Measurements from ENCODE around the gene ZBTB20.
A peak's percentile ranks its signal among the peaks of the same experiment; 100 is the strongest.

ZBTB20 gene

DNA sequence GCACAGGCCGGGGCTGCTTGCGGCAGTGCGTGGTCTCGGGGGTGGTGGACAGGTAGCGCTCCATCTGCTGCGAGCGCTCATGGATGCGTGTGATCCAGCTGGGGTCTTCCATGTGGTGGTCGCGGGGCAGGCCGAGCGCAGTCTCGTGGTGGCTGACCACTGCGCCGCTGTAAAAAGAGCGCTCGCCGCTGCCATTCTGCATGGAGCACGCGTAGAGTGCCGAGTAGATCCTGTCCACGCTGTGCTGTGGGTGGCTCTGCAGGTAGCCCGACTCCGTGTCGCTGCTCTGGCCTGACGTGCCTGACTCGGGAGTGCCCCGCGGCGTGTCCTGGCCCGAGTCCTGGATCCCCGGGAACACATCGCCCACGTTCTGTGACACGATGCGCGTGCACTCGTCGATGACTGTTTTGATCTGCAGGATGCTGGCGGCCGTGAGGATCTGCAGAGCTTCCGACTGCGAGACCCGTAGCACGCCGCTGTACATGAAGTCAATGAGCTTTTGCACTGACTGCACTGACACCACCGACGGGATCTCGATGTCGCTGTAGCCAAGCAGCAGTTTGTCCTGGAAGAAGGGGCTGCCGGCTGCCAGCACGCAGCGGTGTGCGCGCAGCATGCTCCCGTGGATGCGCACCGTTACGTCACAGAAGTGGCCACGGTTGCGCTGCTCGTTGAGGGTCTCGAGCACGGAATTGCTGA, 795.8 kb downstream of the ZBTB20 start:
- DNase-seq: no peak

DNA sequence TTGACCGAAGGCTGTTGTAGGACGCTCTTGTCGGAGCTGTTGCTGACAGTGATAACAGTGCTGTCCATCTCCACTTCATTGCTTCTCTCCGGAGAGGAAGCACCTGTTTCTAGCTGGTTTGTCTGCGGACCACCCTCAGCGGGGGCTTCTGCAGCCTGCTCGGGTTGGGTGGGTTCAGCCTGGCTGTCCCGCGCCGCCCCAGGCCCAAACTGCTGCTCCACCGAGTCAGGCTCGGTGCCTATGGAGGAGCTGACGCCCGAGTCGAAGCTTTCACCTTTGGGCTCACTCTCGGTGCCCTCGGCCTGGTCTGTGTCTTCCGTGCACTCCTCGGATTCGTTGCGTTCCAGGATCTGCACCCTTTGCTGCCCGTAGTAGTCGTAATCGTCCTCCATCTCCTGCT, 796.4 kb downstream of the ZBTB20 start:
- DNase-seq: no peak

GRCh38 chr3:114350271-114350670, 796.8 kb downstream of the ZBTB20 start:
- no peak for DNase-seq

DNA sequence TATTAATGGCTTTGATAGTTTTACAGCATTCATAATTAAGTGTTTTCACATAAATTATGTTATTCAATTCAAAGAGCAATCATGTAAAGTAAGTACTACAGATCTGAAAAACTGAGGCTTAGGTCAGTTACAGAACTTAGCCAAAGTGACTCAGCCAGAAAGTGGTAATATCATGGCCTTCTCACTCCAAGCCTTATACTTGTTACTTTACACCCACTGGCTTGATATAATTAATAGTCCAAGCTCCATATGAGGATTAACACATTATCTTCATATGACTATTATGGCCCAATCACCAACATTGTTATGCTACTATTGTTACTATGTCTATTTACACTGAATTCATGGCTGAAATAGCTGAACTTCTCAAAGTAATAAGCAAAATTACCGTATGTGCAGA, 802.6 kb downstream of the ZBTB20 start:
- no peak for DNase-seq

DNA sequence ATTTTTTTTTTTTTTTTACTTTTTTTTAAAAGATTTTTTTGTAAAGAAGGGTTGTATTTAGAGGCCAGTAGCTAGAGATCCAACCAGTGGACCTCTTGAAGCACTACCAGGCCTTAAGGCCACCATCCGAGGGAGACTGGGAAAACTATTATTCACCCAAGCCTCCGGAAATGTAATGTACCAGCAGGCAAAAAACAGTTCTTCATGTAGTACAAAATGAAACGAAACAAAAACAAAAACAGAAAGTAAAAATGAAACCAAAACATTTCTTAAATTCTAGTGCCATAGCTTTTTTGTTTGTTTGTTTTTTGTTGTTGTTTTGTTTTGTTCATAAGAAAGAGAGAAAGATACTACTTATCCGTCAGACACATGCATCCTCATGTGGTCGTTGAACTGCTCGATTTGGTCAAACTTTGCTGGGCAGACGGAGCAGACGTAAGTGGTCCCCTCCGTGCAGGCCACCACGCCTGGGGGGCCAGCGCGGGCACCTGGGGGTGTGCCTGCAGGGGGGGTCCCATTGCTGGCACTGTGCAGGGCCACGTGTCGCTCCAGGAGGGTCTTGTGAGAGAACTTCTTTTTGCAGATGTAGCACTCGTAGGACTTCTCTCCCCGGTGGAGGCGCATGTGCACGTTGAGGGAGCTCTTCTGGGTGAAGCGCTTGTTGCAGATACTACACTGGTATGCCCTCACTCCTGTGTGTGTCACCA, 808.3 kb downstream of the ZBTB20 start:
- DNase-seq: no peak

DNA sequence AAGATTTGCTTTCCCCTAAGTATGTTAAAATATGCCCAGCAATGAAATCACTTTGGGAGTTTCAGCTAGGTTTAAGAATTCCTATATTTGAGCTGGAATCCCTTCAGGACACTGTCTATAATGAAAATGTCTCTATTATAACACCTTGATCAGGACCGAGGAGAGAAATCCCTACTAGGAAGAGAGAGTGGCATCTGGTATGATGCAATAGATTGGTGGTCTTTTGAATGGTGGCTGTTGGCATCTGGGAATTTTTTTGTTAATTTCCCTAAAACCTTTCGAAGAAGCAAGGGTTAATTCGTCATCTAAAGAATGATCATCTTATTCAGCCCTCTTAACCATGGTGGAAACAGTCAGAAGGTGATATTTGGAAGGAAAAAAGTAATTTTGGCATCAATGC, 810.2 kb downstream of the ZBTB20 start:
- DNase-seq: no peak

DNA sequence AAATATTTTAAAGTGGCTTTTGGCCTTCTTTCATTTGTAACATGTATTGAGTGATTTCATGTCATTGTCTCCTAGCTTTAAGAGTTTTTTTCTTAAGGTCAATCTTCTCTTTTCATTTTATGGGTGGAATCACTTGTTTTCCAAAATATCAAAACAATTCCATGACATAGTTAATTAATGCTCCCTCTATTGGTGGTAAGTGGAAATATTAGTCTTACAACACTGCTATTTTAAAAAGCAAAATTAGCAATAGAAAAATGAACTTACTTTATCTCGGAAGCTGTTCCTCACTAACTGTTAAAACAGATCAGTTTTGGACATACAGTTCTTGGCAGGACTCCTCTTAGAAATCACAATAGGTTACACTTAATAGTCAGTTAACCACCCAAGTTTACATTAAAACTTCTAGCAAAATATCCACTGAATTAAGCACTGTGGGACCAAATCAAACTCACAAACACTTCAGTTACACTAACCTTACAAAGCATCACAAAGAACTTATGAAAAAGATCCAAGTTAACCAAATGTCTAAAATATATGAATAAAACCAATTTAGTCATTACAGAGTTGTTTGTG, 810.9 kb downstream of the ZBTB20 start:
- peak; percentile 33 for DNase-seq

DNA sequence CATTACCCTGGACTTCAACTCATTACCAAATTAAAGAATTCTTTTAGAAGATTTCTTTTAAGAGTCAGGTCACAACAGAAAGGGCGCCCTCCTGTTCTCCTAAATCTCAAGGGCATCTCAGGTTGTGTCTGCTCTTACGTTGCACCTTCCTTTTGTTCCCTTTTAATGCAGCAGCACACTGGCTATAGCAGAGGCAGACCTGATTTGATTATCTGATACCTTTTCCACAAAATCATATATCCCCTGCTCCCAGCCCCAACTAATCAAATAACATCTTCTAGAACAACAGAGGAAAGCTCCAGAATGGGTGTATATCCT, 813.2 kb downstream of the ZBTB20 start:
- DNase-seq: no peak

DNA sequence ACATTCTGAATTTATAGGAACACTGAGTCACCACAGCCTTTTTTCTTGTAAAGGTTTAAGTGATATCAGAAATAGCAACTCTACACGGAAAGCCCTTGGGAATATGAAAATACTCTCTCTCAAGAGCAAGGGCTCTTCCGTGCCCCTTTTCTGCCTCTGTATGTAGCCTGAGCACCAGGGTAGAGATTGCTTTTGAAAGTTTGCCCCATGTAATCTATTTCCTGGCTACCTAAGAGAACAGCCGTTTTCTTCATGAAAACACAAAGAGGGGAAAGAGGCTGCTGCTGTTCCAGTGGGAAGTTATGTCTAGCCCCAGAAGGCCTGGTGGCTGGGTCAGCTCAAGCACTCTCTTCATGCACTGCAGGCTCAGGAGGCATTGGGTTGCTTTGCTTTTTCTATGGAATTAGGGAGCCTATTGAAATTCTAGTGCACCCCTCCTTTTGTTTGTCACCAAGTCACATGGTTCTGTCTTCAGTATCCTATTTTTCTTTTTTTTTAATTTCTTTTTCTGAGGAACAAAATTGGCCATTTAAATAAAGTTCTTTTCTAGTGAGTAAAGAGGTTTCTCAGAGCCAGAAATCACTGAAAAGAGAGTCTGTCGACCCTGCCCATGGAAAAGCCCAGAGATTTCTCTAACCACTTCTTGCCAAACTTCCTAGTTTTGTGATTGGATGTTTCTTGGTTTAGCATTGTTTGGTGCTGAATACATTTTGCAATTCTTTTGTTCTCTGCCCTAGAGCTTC, 813.7 kb downstream of the ZBTB20 start:
- DNase-seq: no peak

DNA sequence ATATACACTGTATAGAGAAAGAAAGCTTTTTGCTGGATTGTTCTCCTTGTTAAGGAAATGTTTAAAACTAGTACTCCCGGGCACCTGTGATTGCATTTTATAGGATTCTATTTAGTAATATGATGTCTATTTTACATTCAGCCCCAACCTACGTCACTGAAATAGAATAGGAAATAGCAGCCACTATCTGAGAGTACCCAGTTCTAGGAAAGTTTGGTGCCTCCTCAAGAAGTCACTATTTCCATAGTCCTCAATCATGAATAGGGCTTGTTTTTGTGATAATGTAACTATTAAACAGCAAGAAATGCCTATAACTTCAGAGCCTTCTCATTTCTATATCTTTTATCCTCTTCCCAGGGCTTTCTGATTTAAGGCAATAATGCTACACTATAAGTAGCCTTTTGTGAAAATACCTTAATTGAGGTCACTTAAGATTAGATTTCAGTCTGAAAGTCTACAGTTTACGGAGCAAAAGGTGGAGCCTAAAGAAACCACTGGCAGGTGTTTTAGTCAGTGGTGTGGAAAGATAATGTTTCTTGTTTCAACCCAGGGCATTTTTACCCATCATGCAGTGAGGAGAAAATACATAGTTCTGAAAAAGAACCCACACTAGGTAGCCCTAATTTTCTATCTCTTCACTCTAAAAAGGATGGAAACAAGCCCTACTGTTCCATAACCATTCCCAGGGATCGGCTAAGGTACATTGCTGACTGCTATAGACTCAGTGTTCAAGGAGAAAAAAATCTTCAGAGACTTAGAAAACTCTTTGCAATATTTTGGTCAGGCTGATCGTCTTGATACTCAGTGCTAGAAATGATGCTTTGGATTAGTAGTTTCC, 814.5 kb downstream of the ZBTB20 start:
- no peak for DNase-seq

- no peak for DNase-seq
These were observed 815.4 kb downstream of the ZBTB20 start for GRCh38 chr3:114331710-114332109.

DNA sequence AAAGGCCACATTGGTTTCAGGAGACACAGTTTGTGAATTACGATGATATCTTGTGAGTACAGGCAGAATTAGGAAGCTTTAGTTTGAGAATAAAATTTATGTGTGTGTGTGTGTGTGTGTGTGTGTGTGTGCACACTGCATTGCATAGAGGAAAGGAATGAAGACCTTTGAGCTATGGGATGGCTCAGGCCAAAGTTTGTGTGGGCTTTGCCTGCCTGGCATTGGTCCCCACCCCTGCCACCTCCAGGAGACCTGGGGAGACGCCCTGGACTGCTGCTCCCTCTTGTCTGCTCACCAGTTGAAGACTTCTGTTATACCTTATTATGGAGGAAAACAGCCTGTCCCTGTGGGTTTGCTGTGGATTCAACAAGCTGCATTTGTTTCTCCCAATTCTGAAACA, 816.1 kb downstream of the ZBTB20 start:
- DNase-seq: no peak

DNA sequence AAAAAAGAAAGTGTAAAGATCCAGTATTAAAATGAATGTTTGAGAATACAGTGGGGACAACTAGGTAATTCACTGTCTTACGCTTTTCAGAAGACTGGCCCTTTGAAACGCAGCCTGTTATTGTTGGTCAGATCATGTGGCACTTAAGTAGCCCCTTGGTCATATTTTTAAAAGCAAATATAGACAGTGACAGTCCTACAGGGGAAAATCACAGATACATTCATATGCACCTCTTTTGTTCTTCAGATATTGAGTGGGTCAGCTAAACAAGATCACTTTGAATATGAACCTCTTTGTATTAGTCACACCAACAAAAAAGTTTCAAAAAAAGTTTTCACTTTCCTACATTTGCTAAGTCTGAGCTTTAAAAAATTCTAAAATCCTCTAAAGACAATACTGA, 817.3 kb downstream of the ZBTB20 start:
- DNase-seq: no peak

DNA sequence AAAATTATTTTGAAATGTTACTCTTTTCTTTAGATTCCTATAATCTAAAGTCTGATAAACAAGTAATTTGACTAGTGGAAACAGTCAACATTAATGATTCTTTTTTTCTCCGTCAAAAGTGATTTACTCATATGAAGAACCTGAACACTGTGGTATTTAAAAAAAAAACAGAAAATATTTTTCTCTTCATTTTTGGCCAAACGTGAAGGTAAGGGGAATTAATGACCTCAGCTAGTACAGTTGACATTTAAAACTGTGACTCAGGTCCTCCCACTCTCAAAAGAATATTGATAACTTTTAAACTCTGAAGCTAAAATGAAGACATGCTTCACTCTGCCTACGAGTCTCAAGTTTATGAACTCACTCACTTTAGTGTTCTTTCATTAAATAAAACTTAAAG, 818.7 kb downstream of the ZBTB20 start:
- no peak for DNase-seq

GRCh38 chr3:114327665-114328064, 819.4 kb downstream of the ZBTB20 start:
- DNase-seq: no peak

DNA sequence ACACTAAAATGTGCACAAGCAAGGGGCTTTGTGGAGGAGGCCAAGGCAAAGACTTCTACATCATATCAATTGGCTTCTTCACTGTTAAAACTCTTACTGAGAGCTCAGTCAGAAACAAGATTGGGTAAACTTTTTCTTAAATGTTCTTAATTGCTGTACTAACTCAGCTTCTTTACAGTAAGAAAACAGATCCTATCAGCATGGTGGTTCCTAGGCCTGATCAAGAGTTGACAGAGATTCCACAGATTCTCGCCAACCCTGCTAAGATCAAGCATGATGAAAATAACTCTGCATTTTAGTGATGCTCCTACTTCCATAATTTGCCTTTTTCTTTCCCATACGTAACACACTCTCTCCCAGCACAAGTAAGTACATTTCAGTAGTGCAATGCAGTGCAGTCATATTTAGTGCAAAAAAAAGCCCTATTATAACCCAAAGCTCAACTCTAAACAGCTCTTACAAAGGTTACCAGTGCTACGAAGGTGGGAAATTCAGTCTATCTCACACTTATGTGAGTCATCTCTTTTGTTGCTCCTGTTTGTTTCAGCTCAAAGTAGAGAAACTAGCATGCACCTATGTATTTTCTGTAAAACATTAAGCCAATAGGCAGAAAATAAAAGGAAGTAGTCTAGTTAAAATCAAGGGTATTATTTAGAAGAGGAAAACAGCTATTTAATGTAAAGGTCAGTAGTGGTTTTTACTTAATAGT, 823.4 kb downstream of the ZBTB20 start:
- no peak for DNase-seq

- no peak for DNase-seq
These were observed 826.8 kb downstream of the ZBTB20 start for GRCh38 chr3:114320246-114320645.

DNA sequence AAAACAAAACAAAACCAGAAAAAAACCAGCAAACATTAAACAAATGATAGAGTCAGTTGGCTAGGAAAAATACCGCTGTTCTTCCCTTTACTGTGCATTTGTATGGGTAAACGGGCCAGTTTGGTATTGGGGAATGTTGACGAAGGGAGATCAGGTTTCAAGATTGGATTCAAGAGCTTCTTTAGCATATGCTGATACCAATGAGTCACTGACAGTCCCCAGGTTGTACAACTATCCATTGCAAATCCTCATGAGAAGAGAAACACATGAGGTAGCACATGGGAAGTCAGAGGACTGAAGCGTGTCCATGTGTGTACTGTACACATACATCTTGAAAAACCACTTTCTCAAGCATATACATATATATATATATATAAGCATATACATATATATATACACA, 827.6 kb downstream of the ZBTB20 start:
- peak; percentile 80 for DNase-seq

GRCh38 chr3:114318295-114318694, 828.8 kb downstream of the ZBTB20 start:
- DNase-seq: no peak

GRCh38 chr3:114314282-114314681, 832.8 kb downstream of the ZBTB20 start:
- no peak for DNase-seq

GRCh38 chr3:114313426-114313825, 833.7 kb downstream of the ZBTB20 start:
- no peak for DNase-seq

DNA sequence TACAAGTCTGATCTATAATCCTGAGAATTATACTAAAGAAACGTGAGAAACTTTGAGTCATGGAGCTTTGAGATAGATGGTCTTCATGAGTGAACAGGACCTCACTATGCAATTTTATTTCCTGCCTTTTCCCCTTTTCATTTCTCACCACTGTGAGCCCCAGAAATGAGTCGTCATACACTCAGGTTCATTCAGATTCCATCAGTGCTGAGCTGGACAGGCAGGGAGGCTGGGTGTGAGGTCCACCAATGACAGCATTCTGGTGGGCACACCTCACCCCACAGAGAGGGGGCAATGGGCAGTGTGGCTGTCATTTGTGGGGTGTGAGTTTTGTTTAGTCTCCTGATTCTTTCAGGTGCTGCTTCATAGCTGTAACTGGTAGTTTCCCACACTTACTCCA, 836.4 kb downstream of the ZBTB20 start:
- no peak for DNase-seq
